ENCODE results near the gene RCHY1.

DNA sequence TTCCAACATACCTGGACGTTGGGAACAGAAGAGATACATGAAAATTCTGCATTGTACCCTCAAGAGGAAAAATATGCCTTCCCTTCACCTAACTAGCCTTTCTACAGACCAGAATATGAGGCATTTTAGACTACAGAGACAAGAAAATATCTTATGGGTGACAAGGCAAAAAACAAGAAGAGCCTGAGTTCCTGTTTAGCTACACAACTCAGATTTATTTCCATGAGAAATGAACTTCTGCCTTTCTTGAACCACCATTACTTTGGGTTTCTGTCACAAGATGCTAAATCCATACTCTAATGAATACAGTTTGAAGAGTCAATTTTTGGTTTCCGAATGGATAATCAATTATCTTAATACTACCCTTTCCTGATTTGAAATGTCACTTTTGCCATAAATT, 18.7 kb downstream of the RCHY1 start:
- TF ChIP-seq EZH2 (IDR thresholded peaks at IDR 0.05) (no peak), FOXP2 (optimal IDR thresholded peaks at IDR 0.05; ENCODE audit: control extremely low read depth, extremely low read length, insufficient read depth) (no peak)

Data from SK-N-MC (cell line).